CD14-positive monocyte (primary cell): Measurements from ENCODE around the gene SIX2. TPM values are rescaled to one million over a fixed set of nuclear protein-coding genes. Genes with fewer than 3 reads are reported as not detected.
A peak's percentile ranks its signal among the peaks of the same experiment; 100 is the strongest.

Source experiments
- DNase-seq, 3 donors: peaks; one replicate each; pipeline ENCODE4 v3.0.0-alpha.2; 2011 to 2022
- H2AFZ ChIP-seq: 2 replicates; pipeline ENCODE4 v1.6.0; 2012; ENCODE audit warnings: mild to moderate bottlenecking, low read depth, low read length, inconsistent platforms; ENCODE audit not compliant: insufficient read depth, poor library complexity, severe bottlenecking
- H3K27ac ChIP-seq, 2 donors: 1 replicate in 1 of 2; 2 replicates in 1 of 2; pipeline ENCODE4 v1.5.1; 2012 to 2013; ENCODE audit warnings: low read length in 2 of 2, control low read depth in 1 of 2, inconsistent platforms in 1 of 2, low read depth in 1 of 2, mild to moderate bottlenecking in 1 of 2
- H3K27me3 ChIP-seq, 2 donors: one replicate each; pipeline versions ENCODE4 v1.6.0 to v1.6.1; 2011 to 2013; ENCODE audit warnings: low read length in 2 of 2; ENCODE audit not compliant: control insufficient read depth in 2 of 2, insufficient read depth in 2 of 2
- H3K36me3 ChIP-seq, 2 donors: replicated peaks in 1 of 2; 1 replicate in 1 of 2; 2 replicates in 1 of 2; pipeline versions ENCODE4 v1.5.1 to v1.6.1; 2012 to 2013; ENCODE audit warnings: low read length in 2 of 2, control low read depth in 1 of 2, inconsistent platforms in 1 of 2, mild to moderate bottlenecking in 1 of 2; ENCODE audit not compliant: insufficient read depth in 2 of 2, control insufficient read depth in 1 of 2
- H3K4me1 ChIP-seq, 2 donors: 1 replicate in 1 of 2; 2 replicates in 1 of 2; pipeline versions ENCODE4 v1.5.1 to v1.6.1; 2012 to 2013; ENCODE audit warnings: low read length in 2 of 2, control low read depth in 1 of 2, inconsistent platforms in 1 of 2, mild to moderate bottlenecking in 1 of 2, moderate library complexity in 1 of 2; ENCODE audit not compliant: insufficient read depth in 2 of 2, control insufficient read depth in 1 of 2
- H3K4me2 ChIP-seq: replicated peaks from 2 replicates; pipeline ENCODE3; 2012; ENCODE audit warnings: low read length, moderate library complexity, mild to moderate bottlenecking; ENCODE audit not compliant: poor library complexity, severe bottlenecking; ENCODE audit errors: extremely low read depth
- H3K4me3 ChIP-seq, 3 experiments: fragments of 200-600 bp in 1 of 3; sonication (generic) in 1 of 3; replicated peaks in 1 of 3; 1 replicate in 2 of 3; 2 replicates in 1 of 3; pipeline ENCODE4 v1.5.1; 2011 to 2013; ENCODE audit warnings: low read length in 3 of 3, mild to moderate bottlenecking in 3 of 3, control low read depth in 2 of 3, low read depth in 2 of 3, inconsistent platforms in 1 of 3, moderate library complexity in 1 of 3
- H3K79me2 ChIP-seq: 2 replicates; pipeline ENCODE4 v1.6.0; 2012; ENCODE audit warnings: mild to moderate bottlenecking, control low read depth, inconsistent platforms, low read length, moderate library complexity; ENCODE audit not compliant: insufficient read depth
- H3K9ac ChIP-seq: 2 replicates; pipeline ENCODE4 v1.6.0; 2017; ENCODE audit warnings: low read length, mild to moderate bottlenecking; ENCODE audit not compliant: insufficient read depth, poor library complexity, severe bottlenecking
- H3K9me3 ChIP-seq, 2 donors: replicated peaks in 1 of 2; 1 replicate in 1 of 2; 2 replicates in 1 of 2; pipeline versions ENCODE4 v1.5.1 to v1.6.1; 2012 to 2013; ENCODE audit warnings: low read length in 2 of 2, control low read depth in 1 of 2; ENCODE audit not compliant: control insufficient read depth in 1 of 2, insufficient read depth in 1 of 2
- H4K20me1 ChIP-seq: 2 replicates; pipeline ENCODE4 v1.6.0; 2012; ENCODE audit warnings: mild to moderate bottlenecking, low read length, control low read depth, moderate library complexity; ENCODE audit not compliant: insufficient read depth
- H3K27ac Mint-ChIP-seq, 7 donors: one replicate each; pipeline ENCODE4 v1.8.0; 2020; ENCODE audit warnings: mild to moderate bottlenecking in 7 of 7, mixed read lengths in 7 of 7, moderate library complexity in 6 of 7, inconsistent platforms in 2 of 7
- H3K27me3 Mint-ChIP-seq, 3 donors: one replicate each; pipeline ENCODE4 v1.8.0; 2021 to 2022; ENCODE audit warnings: low read depth in 3 of 3, mild to moderate bottlenecking in 3 of 3, mixed read lengths in 3 of 3, moderate library complexity in 3 of 3, inconsistent platforms in 1 of 3
- H3K36me3 Mint-ChIP-seq, 2 donors: one replicate each; pipeline ENCODE4 v1.8.0; 2020; ENCODE audit warnings: mixed read lengths in 2 of 2, inconsistent platforms in 1 of 2, mild to moderate bottlenecking in 1 of 2
- H3K4me1 Mint-ChIP-seq: one replicate; pipeline ENCODE4 v1.8.0; 2020; ENCODE audit warnings: mild to moderate bottlenecking, mixed read lengths
- H3K4me3 Mint-ChIP-seq, 2 donors: one replicate each; pipeline ENCODE4 v1.8.0; 2020; ENCODE audit warnings: mild to moderate bottlenecking in 2 of 2, mixed read lengths in 2 of 2, moderate library complexity in 1 of 2
- H3K9me3 Mint-ChIP-seq, 7 donors: one replicate each; pipeline ENCODE4 v1.8.0; 2020 to 2022; ENCODE audit warnings: mixed read lengths in 7 of 7, mild to moderate bottlenecking in 6 of 7, moderate library complexity in 6 of 7, inconsistent platforms in 2 of 7
- CTCF ChIP-seq: fragments of 200-600 bp; IDR thresholded peaks from one replicate; pipeline ENCODE4 v1.8.0; 2022; ENCODE audit warnings: antibody characterized with exemption, mild to moderate bottlenecking
- WGBS: methylation state at CpG from one replicate; pipeline ENCODE4 v1.1.5; 2013; ENCODE audit warnings: missing lambda C conversion rate; ENCODE audit not compliant: insufficient coverage; 5-methylcytosine and 5-hydroxymethylcytosine counted together
- intact Hi-C, 2 donors: fragments of 100-400 bp; cut with micrococcal nuclease; formaldehyde crosslinking; loops; one replicate each; pipeline versions ENCODE4 v1.15.0 to v1.15.1; 2023
- polyA plus RNA-seq, 3 donors: library from polyadenylated mRNA; depleted of rRNA in 1 of 3; unstranded in 2 of 3; stranded (reverse) in 1 of 3; fragments of 300-500 nt in 2 of 3; fragments of >200 nt in 1 of 3; fragmentation: Illumina TruSeq in 2 of 3; gene quantifications; 1 replicate in 2 of 3; 2 replicates in 1 of 3; pipeline ENCODE4 v1.2.3, GENCODE V29; 2012 to 2021

The SIX2 gene
- polyA plus RNA-seq, 3 donors: not detected

- peak overlapping the region; percentile 68 to 94 for H3K4me3 Mint-ChIP-seq
- peaks cover 94 to 99% (median 95%) of the 10 kb centered on the region in 3 donors for H3K27me3 Mint-ChIP-seq
- Histone ChIP-seq H3K9ac (no peak overlapping the region), H3K36me3 (no peaks in the 10 kb centered on the region), H2AFZ (peak overlapping the region; percentile 11), H3K79me2 (no peaks in the 10 kb centered on the region), H3K27ac (no peak overlapping the region), H3K4me3 (no peak overlapping the region), H3K9me3 (peaks cover 3 to 67% of the 10 kb centered on the region in 2 donors), H3K4me1 (peaks cover 27 to 39% of the 10 kb centered on the region in 2 donors), H3K27me3 (peaks cover 90 to 97% of the 10 kb centered on the region in 2 donors), H3K4me2 (peak overlapping the region; percentile 36), H4K20me1 (no peaks in the 10 kb centered on the region)
- H3K4me1 Mint-ChIP-seq: peaks cover 48% of the 10 kb centered on the region
- H3K36me3 Mint-ChIP-seq: peaks cover 3 to 12% of the 10 kb centered on the region in 2 donors
- intact Hi-C loops: no loop called here
- H3K27ac Mint-ChIP-seq: no peak overlapping the region
- DNase-seq: no peak
- peaks cover 0 to 41% (median 18%) of the 10 kb centered on the region in 7 donors for H3K9me3 Mint-ChIP-seq
- WGBS: 11% methylated on average over 28 of the region's 37 CpGs
- no peak for TF ChIP-seq CTCF
Measured at GRCh38 chr2:45006041-45006941, 3.0 kb downstream of the SIX2 start.

GRCh38 chr2:45005261-45006002, 3.8 kb downstream of the SIX2 start:
- Histone ChIP-seq H2AFZ (no peak overlapping the region), H3K79me2 (no peaks in the 10 kb centered on the region), H3K4me2 (no peak overlapping the region), H3K27me3 (peaks cover 88 to 97% of the 10 kb centered on the region in 2 donors), H3K4me3 (no peak overlapping the region), H3K9ac (no peak overlapping the region), H3K36me3 (no peaks in the 10 kb centered on the region), H3K9me3 (peaks cover 8 to 66% of the 10 kb centered on the region in 2 donors), H3K4me1 (peaks cover 31 to 39% of the 10 kb centered on the region in 2 donors), H4K20me1 (no peaks in the 10 kb centered on the region), H3K27ac (no peak overlapping the region)
- WGBS: 3% methylated on average over 17 of the region's 25 CpGs
- no peak for DNase-seq
- Mint-ChIP-seq H3K9me3 (peaks cover 0 to 37% (median 21%) of the 10 kb centered on the region in 7 donors), H3K36me3 (peaks cover 3 to 12% of the 10 kb centered on the region in 2 donors), H3K27me3 (peaks cover 94 to 99% (median 95%) of the 10 kb centered on the region in 3 donors), H3K27ac (no peak overlapping the region), H3K4me1 (peaks cover 50% of the 10 kb centered on the region), H3K4me3 (peak overlapping the region in 1 of 2 donors; percentile 94)
- TF ChIP-seq CTCF: no peak
- intact Hi-C loops: no loop called here
